A673 (cell line): ENCODE data around the gene CCDC106. TPM values are rescaled to one million over a fixed set of nuclear protein-coding genes. Genes with fewer than 3 reads are reported as not detected.

Experiments used
- BruUV-seq: library from RNA; stranded (reverse); fragments of 400-500 nt; replicated peaks from 2 replicates; lab custom pipeline; 2021; lab: Mats Ljungman, UMichigan
- CTCF ChIA-PET: fragments of 300-600 bp; sonication (Branson Sonifier 250); formaldehyde crosslinking; loops from one replicate; lab custom pipeline; 2022; ENCODE audit warnings: antibody characterized with exemption; lab: Charles Lee
- POLR2A ChIA-PET: fragments of 300-600 bp; sonication (Branson Sonifier 250); formaldehyde crosslinking; loops from one replicate; lab custom pipeline; 2022; ENCODE audit warnings: antibody characterized with exemption; ENCODE audit not compliant: low non-redundant PET; lab: Charles Lee
- DNase-seq: peaks from one replicate; pipeline ENCODE4 v3.0.0-alpha.2; 2015; ENCODE audit warnings: low spot score
- H3K27ac ChIP-seq: fragments of 200-600 bp; sonication (generic); 2 replicates; pipeline ENCODE4 v1.5.1; 2016; ENCODE audit warnings: mixed run types, low read depth, mild to moderate bottlenecking, mixed read lengths, antibody characterized with exemption, low read length; ENCODE audit not compliant: poor library complexity, severe bottlenecking
- H3K27me3 ChIP-seq: fragments of 200-600 bp; sonication (generic); replicated peaks from 2 replicates; pipeline ENCODE4 v1.6.1; 2017; ENCODE audit warnings: mixed run types, low read depth, mild to moderate bottlenecking, mixed read lengths, antibody characterized with exemption, low read length; ENCODE audit not compliant: insufficient read depth, poor library complexity
- H3K36me3 ChIP-seq: fragments of 200-600 bp; sonication (generic); 2 replicates; pipeline ENCODE4 v1.6.1; 2016; ENCODE audit warnings: mixed run types, mild to moderate bottlenecking, mixed read lengths, antibody characterized with exemption, low read length; ENCODE audit not compliant: insufficient read depth, poor library complexity, severe bottlenecking
- H3K4me1 ChIP-seq: fragments of 200-600 bp; sonication (generic); 2 replicates; pipeline ENCODE4 v1.6.1; 2017; ENCODE audit warnings: mixed run types, mild to moderate bottlenecking, mixed read lengths, antibody characterized with exemption, low read length; ENCODE audit not compliant: insufficient read depth, poor library complexity, severe bottlenecking
- H3K4me3 ChIP-seq: fragments of 200-600 bp; sonication (generic); 2 replicates; pipeline ENCODE4 v1.5.1; 2016; ENCODE audit warnings: low read depth, mixed run types, mild to moderate bottlenecking, mixed read lengths, low read length; ENCODE audit not compliant: poor library complexity, severe bottlenecking
- H3K9me3 ChIP-seq: fragments of 200-600 bp; sonication (generic); 2 replicates; pipeline ENCODE4 v1.6.1; 2016; ENCODE audit warnings: mixed run types, low read depth, mild to moderate bottlenecking, mixed read lengths, antibody characterized with exemption, low read length; ENCODE audit not compliant: poor library complexity, severe bottlenecking
- CTCF ChIP-seq: fragments of 300-800, 200-600 bp; sonication (generic); conservative IDR thresholded peaks from 2 replicates; pipeline ENCODE4 v1.5.1; 2017; ENCODE audit warnings: low read depth, mild to moderate bottlenecking, antibody characterized with exemption, low read length, moderate library complexity, mixed read lengths
- EZH2 ChIP-seq: fragments of 200-600 bp; sonication (generic); IDR thresholded peaks from 2 replicates; pipeline ENCODE4 v1.6.1; 2017; ENCODE audit warnings: borderline replicate concordance, low read depth, mild to moderate bottlenecking, mixed read lengths, antibody characterized with exemption, low read length; ENCODE audit not compliant: poor library complexity, severe bottlenecking
- intact Hi-C: fragments of 100-400 bp; cut with micrococcal nuclease; formaldehyde crosslinking; loops from one replicate; pipeline ENCODE4 v1.10.0; 2022; ENCODE audit not compliant: unreplicated experiment
- total RNA-seq: library from RNA; stranded (reverse); gene quantifications from 2 replicates; pipeline ENCODE4 v1.2.3, GENCODE V29; 2021

Gene CCDC106
- total RNA-seq, 1 experiment from 2014 or later, result 41.5 TPM

- Histone ChIP-seq H3K27me3 (no peaks in the 10 kb centered on the region), H3K4me3 (peak overlapping the region; percentile 70), H3K27ac (no peak overlapping the region), H3K4me1 (peaks cover 21% of the 10 kb centered on the region), H3K9me3 (no peaks in the 10 kb centered on the region), H3K36me3 (no peaks in the 10 kb centered on the region)
- ChIA-PET POLR2A (no interaction called here), CTCF (interaction anchor here (0.6 kb wide), 1 partner anchor 618 kb away, joined by 5 read pairs; no protein-coding TSS in a partner anchor)
- TF ChIP-seq CTCF (no peak), EZH2 (no peak)
- DNase-seq, result no peak
- intact Hi-C loops, result no loop called here
- BruUV-seq, result no TSS peak
These were observed 12.1 kb upstream of the CCDC106 start for GRCh38 chr19:55635856-55636440.

- Histone ChIP-seq H3K27me3 (no peaks in the 10 kb centered on the region), H3K4me3 (no peak overlapping the region), H3K4me1 (peaks cover 21% of the 10 kb centered on the region), H3K9me3 (no peaks in the 10 kb centered on the region), H3K36me3 (no peaks in the 10 kb centered on the region), H3K27ac (no peak overlapping the region)
- BruUV-seq, result no TSS peak
- ChIA-PET POLR2A (interaction anchor here (0.6 to 0.7 kb wide), 2 partner anchors 37 to 64 kb away, joined by 3 to 13 read pairs; no protein-coding TSS in a partner anchor), CTCF (no interaction called here)
- DNase-seq, result no peak
- intact Hi-C loops, result no loop called here
- TF ChIP-seq CTCF, result no peak
- TF ChIP-seq EZH2, result no peak
These were observed 11.3 kb upstream of the CCDC106 start for GRCh38 chr19:55636723-55637122.

GRCh38 chr19:55637534-55637933, 10.5 kb upstream of the CCDC106 start:
- no peak for DNase-seq
- Histone ChIP-seq H3K4me3 (no peak overlapping the region), H3K27ac (no peak overlapping the region), H3K9me3 (no peaks in the 10 kb centered on the region), H3K36me3 (no peaks in the 10 kb centered on the region), H3K4me1 (peaks cover 19% of the 10 kb centered on the region), H3K27me3 (no peaks in the 10 kb centered on the region)
- intact Hi-C loops, result no loop called here
- CTCF ChIA-PET, result interaction anchor here (0.7 kb wide), 1 partner anchor 17 kb away, joined by 3 read pairs; no protein-coding TSS in a partner anchor
- TF ChIP-seq CTCF, result no peak
- TF ChIP-seq EZH2, result no peak
- POLR2A ChIA-PET, result interaction anchor here (0.7 kb wide), 1 partner anchor 36 kb away, joined by 3 read pairs; no protein-coding TSS in a partner anchor
- BruUV-seq, result no TSS peak
